Measurements from ENCODE around the gene KRT27.

Gene KRT27

DNA sequence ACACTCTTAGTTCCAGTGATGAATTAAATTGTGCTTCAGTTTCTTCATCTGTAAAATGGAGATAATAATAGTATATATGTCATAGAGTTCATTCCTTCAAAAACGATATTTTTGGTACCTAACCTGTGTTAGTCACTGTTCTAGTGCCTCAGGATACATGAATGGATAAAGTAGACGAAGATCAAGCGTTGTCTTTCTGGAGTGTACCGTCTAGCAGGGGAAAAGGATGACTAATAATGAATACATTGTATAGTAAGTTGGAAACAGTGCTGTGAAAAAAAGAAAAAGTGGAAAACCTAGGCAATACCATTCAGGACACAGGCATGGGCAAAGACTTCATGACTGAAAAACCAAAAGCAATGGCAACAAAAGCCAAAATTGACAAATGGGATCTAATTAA, 31.5 kb upstream of the KRT27 start:
- H3K4me3 ChIP-seq (ENCODE audit: low read depth, low read length): no peak overlapping the region
- DNase-seq (ENCODE audit: low read depth): no peak

DNA sequence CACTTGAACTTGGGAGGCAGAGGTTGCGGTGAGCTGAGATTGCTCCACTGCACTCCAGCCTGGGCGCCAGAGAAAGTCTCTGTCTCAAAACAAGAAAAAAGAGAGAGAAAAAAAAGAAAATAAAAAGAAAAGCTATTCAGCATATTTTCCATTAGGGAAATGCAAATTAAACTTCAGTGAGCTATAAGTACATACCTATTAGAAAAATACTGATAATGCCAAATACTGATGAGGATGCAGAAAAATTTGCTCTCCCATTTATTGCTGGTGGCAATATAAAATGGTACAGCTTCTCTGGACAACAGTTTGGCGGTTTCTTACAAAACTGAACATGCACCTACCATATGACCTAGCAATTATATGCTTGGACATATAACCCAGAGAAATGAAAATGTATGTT, 30.3 kb upstream of the KRT27 start:
- no peak for DNase-seq (ENCODE audit: low read depth)

DNA sequence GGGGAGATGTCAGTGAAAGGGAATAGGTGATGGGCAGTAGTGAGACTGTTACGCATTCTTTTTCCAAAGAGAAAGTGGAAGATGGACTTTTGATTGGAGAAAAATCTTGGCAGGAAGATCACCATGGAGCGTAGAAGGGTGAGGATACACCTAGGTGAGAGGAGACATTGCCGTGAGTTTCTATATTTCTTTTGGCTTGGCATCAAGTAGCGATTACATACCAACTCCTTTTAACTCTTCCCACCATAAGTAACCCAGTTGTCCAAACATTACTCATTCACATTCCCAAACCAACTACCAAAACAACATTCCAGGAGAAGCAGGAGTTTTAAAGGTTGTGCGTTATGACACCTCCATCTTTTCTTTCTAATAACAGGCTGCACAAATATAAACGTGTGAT, 28.1 kb upstream of the KRT27 start:
- DNase-seq (ENCODE audit: low read depth): no peak

More for the DNA sequence above, 30.3 kb upstream of the KRT27 start:
- no peak overlapping the region for H3K4me3 ChIP-seq (ENCODE audit: low read depth, low read length)

DNA sequence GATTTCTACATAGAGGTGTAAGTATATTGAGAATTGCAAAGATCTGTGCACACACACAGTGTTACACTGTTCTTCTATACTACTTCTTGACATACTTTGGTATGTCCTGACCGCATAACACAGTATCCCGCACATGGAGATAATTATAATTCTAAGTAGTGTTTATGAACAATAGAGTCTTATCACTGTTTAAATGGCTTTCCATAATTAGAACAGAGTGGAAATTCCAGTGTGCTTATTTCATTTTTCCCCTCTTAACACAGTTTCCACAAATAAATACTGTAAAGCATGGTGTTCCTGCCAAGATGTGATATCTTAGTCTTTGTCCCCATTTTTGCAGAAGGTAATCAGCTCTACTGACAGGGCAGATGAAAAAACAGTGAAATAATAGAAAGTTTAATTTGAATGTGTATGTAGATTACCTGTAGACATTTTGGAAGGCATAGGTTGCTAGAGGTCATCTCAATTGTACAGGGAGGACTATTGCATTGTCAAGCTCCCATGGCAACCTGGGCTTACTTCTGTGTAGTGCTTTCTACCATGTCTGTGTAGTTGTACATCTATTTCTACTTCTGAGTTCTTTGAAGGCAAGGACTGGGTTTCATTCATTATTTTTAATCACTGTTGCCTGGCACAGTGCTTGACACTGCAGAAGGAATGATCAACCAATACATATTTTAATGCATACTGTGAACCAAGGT, 27.5 kb upstream of the KRT27 start:
- DNase-seq (ENCODE audit: low read depth): no peak
- H3K4me3 ChIP-seq (ENCODE audit: low read depth, low read length): no peak overlapping the region

More for the DNA sequence above, 28.1 kb upstream of the KRT27 start:
- no peak overlapping the region for H3K4me3 ChIP-seq (ENCODE audit: low read depth, low read length)

DNA sequence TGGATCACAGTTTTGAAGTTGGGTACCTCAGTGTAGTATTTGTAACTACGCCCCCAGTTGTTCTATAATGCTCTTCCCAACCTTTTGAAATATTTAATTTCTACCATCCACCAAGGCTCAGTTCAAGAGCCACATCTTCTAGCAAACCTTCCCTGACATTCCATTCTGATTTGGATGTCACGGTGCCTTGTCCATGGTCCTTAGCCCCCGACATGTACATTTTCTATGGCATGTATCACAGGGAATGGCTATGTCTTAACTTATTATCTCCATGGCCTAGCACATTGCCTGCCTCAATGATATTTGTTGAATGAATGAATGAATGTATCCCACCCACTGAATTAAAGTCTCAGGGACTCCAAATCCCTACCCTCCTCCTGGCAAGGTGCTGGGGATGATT, 23.8 kb upstream of the KRT27 start:
- no peak for DNase-seq (ENCODE audit: low read depth)
- no peak overlapping the region for H3K4me3 ChIP-seq (ENCODE audit: low read depth, low read length)

DNA sequence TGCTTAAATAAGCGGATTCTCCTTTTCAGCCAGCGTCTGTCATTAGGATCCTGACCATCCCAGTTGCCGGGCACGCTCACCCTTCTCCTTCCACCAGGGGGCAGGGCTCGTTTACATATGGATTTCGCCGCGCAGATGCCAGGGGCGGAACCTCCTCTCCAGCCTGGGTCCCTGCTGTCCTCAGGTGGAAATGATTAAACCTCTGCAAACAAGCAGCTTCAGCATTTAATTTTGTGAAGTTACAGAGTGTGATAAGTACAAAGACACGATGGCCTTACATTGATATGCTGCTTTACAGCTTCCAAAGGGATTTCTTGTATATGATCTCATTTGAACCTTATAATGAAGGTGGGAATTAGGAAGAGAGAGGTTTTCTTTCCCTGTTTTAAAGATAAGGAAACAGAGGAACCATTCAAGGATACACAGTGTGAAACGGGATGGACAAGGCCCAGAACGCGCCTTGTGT, 21.3 kb upstream of the KRT27 start:
- no peak overlapping the region for H3K4me3 ChIP-seq (ENCODE audit: low read depth, low read length)
- no peak for DNase-seq (ENCODE audit: low read depth)

DNA sequence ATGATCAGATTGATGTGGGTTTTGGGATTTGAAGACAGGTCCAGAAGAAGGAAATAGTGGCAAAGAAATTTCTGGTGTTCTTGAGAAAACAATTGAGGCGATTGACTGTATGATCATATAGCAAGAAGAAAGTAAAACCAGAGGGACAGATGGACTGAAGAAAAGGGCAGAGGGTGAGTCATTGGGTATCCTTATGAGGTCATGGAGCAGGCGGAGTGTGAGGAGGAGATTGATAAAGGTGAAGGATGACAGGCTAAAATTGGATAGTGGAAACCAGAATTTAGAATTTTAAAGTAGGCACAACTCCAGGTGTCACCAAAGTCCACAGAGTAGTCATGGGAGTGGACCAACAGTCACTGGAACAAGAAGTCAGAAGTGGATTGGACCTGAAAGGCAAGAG, 18.8 kb upstream of the KRT27 start:
- DNase-seq (ENCODE audit: low read depth): no peak
- H3K4me3 ChIP-seq (ENCODE audit: low read depth, low read length): no peak overlapping the region

DNA sequence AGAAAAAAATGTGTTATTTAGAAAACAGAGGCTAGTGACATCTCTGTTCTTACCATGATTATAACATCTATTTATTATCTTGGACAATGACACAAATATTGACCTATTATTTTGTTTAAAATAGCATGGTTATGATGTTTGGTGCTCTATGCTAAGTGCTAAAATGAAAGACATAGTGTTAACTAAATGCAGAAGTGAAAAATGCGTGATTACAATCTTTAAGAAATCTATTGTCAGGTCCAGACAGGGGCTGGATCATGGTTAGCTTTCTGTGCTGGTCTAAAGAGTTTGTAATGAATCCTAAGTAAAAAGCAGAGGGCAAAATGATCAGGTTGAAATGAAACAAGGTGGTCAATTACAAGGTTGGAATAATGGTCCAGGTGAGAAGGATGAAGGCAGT, 18.0 kb upstream of the KRT27 start:
- no peak for DNase-seq (ENCODE audit: low read depth)
- no peak overlapping the region for H3K4me3 ChIP-seq (ENCODE audit: low read depth, low read length)

DNA sequence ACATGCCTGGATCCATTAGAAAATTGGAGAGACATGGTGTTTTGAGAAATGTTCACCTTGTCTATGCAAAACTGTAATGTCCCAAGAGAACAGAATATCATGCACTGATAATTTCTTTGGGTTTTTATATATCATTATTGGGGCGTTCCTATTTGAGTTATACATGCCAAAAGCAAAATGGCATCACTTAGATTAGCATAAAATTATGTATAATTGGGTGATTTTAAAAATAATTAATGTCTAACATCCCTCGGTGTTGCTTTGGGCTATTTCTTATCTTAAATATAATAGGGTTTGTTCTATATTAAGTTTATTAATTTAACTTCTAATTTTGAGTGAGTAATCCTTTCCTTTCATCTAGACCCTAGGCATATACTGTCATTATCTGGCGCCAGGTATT, 17.5 kb upstream of the KRT27 start, which contains the start of gene KRT28:
Gene KRT28 (minus strand): TSS at position 101 of the 400 bp plus-strand sequence. CDS start 66 bp downstream, at position 35.
- no peak for DNase-seq (ENCODE audit: low read depth)
- no peak within 1 kb of the TSS for H3K4me3 ChIP-seq (ENCODE audit: low read depth, low read length)

DNA sequence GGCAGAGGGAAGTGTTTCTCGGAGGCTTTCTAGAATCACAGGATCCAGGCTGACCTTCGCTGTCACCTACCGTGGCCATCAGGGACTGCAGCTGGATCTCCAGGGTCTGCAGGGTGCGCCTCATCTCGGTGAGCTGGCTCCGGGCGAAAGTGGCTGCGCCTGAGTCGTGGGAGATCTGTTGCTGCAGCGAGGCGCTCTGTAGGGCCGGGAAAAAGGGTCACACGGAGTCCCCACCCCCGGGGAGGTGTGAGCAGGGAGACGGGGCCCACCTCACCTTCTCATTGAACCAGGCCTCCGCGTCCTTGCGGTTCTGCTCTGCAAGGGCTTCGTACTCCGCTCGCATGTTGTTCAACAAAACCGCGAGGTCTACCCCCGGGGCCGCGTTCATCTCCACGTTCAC, 14.5 kb upstream of the KRT27 start:
- no peak for DNase-seq (ENCODE audit: low read depth)
- no peak overlapping the region for H3K4me3 ChIP-seq (ENCODE audit: low read depth, low read length)

DNA sequence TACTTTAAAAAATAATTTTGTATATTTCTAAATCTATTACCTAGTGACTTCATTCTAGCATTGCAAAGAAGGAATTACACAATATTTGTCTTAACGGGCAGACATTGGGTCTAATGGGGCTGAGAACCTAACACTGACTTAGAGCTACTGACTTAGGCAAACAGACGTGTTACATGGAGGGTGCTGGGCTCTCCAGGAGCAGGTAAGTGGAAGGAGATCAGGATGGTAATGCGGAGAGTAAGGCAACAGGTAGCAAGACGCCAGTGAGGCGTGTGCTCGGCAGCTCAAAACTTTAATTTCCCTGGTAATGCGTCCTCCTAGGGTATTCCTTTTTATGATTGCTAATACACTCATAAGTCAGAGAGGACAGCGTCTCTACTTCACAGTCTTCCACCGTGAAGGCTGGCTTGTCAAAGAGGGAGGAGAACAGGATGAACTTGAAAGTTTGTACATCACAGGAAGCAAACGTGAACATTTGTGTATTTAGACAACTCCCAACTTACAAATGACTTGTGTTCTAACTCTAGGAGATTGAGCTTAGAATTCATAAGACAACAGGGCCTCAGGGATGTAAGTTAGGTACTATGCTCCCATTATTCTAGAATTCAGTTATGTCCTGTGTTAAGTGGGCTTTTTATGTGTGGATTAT, 12.8 kb upstream of the KRT27 start:
- H3K4me3 ChIP-seq (ENCODE audit: low read depth, low read length): no peak overlapping the region
- DNase-seq (ENCODE audit: low read depth): no peak

DNA sequence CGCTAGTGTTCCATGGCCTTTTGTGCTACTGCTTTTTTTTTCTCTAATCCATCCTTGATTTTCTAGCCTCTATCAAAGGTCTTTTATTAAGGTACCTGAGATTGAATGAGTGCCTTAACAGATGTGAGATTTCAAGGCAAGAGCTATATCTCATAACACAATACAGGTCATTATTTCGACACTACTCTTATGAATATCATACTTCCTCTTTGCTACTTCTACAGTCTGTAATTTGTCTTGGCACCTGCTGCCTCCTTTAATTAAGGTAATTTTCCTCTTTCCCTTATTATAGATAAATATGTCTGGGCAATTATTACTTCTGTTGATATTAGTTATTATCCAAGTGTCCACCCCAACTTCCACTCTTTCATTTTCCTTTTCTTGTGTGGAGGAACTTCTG, 12.1 kb upstream of the KRT27 start:
- no peak overlapping the region for H3K4me3 ChIP-seq (ENCODE audit: low read depth, low read length)
- no peak for DNase-seq (ENCODE audit: low read depth)

DNA sequence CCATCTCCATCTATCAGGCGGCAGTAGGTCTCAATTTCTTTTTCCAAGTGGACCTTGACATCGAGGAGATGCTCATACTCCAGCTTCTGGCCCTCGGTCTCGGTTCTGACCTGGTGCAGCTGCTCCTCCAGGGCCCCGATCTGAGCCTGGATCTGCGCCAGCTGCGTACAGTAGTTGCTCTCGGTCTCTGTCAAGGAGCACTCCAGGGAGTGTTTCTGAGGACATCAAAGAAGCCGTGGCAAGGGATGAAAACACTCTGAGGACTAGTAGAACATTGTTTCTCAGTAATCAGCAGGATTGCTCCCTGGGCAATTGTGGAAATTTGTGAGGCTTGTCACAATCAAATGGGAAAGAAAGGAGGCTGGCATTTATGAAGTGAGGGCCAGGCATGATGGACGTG, 11.5 kb upstream of the KRT27 start:
- H3K4me3 ChIP-seq (ENCODE audit: low read depth, low read length): no peak overlapping the region
- DNase-seq (ENCODE audit: low read depth): no peak

DNA sequence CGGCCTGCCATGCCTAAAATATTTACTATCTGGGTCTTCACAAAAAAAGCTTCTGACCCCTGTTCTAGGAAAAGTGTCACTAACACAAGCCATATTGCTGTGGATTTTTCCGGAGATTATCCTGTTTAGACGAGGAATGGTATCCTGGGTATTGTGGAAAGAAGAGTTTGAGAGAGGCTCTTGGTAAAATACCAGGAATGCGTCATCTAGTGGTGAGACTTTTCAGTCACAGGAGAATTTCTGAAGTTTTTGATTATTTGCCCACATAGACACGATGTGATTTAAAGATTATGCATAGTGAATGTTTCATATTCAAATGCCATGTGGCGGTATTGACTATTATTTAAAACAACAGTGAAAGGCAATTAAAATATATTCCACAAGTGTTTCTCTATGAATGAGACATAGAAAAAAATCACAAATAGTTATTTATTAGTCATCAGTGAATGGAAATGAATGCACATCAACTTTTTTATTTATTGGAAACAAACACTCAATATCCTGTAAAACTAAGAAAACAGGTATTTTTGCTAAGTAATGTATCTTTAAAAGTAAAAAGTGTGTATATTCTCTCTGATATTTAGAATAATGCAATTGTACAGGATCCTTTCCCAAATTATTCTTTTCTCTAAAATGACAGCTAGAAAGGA, 9.6 kb upstream of the KRT27 start:
- no peak overlapping the region for H3K4me3 ChIP-seq (ENCODE audit: low read depth, low read length)
- no peak for DNase-seq (ENCODE audit: low read depth)

DNA sequence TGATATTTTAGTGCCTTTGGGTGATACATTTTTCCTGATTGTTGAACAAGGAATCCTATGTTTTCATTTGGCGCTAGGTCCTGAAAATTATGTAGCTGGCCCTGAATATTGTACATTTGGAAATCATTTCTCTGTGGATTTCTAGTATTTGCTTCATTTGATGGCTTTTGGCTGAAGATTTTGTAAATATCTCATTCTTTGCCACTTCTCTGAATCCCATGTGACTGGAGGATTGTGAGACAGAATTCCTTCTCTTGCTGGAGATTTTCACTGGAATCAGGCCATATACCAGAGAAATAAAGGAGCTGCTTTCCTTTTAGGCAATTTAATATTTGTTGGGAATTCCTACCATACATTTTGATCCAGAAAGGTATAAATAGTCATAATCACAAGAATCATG, 8.8 kb upstream of the KRT27 start:
- DNase-seq (ENCODE audit: low read depth): no peak
- no peak overlapping the region for H3K4me3 ChIP-seq (ENCODE audit: low read depth, low read length)

DNA sequence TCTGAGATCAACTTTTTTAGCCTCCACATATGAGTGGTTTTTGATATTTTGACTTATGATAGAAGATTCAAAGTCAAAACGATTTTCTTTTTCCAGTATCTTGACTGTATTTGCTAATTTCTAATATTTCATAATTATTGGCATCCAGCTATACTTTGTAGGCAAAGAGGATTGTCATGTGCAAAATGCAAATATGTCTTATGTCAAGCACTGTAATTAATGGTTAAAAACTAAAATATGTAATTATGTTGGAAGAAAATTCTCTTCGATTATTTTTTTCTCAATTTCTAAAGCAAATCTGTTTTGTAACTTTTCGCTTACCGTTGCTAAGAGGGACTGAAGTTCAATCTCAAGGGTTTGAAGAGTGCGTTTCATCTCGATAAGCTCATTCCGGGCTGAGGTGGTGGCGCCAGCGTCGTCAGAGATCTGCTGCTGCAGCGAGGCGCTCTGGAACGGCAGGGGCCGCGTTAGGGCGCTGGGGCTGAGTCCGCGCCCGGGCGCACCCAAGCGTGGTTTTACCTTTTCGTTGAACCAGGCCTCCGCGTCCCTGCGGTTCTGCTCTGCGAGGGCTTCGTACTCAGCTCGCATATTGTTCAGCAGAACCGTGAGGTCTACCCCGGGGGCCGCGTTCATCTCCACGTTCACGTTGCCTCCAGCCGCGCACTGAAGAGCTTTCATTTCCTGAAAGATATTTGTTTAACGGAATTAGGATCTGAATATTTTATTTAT, 3.0 kb downstream of the KRT27 start:
- no peak for DNase-seq (ENCODE audit: low read depth)
- H3K4me3 ChIP-seq (ENCODE audit: low read depth, low read length): peak overlapping the region; percentile 17

DNA sequence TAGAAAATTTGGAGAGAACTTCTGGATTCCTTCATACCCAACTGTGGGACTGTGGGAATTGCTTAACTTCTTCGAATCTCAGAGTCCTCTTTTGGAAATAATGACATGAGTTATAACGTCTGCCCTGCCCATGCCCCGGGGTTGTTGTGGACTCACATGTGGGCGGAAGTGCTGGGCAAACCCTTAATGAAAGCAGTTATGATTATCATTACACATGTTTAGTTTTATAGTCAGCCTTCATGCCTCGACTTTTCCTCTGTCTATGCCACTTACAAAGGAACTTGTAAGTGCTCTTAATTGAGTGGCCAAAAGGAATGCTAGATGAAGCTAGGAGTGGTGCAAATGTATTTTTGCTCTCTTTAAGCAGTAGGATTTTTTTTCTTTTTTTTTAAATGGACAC, 3.9 kb downstream of the KRT27 start:
- DNase-seq (ENCODE audit: low read depth): no peak
- no peak overlapping the region for H3K4me3 ChIP-seq (ENCODE audit: low read depth, low read length)

DNA sequence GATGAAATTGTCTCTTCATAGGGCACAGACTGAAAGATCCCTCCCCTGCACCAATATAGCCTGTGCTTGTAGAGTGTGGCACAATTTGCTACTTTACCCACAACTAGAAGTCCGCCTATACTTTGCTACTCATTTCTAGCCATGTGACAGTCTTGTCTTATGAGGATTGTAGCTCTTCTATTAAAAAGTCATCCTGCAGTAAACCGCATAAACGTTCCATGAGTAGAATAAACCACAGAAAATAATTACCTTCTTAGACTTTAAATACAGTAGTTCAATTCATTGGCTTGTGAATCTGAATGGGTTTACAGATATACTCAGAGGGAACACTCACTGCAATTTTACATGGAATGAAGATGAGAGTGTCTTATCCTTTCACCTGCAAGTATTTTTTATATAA, 4.4 kb downstream of the KRT27 start:
- H3K4me3 ChIP-seq (ENCODE audit: low read depth, low read length): no peak overlapping the region
- DNase-seq (ENCODE audit: low read depth): no peak

DNA sequence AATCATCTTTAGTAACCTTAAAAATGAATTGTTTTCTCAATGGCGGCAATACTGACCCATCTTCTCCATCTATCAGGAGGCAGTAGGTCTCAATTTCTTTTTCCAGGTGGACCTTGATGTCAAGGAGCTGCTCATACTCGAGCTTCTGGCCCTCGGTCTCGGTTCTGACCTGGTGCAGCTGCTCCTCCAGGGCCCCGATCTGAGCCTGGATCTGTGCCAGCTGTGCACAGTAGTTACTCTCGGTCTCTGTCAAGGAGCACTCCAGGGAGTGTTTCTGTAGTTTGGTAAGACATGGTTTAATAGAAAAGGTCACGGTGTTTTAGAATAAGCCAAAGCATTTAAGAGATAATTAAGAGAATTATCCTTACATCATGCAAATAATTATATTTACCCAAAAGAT, 4.9 kb downstream of the KRT27 start:
- DNase-seq (ENCODE audit: low read depth): no peak
- no peak overlapping the region for H3K4me3 ChIP-seq (ENCODE audit: low read depth, low read length)

DNA sequence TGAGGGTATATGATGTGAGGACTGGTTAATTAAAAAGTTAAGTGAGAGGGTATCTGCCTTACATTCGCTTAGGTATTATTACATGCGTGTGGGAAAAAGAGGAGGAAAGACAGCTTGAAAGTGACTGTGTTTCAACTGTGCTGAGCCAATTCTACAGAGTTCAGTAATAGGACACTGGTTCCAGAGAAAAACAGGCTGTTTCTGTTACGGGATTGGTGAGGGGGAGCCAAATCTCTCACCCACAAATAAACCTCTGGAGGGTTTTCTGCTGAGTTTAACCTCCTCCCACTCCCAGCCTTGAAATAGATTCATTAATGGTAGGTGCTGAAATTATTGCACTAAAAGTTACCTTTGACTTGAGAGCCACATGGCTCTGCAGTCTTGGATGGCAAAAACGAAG, 6.4 kb downstream of the KRT27 start:
- DNase-seq (ENCODE audit: low read depth): no peak
- no peak overlapping the region for H3K4me3 ChIP-seq (ENCODE audit: low read depth, low read length)
